Mesothelial cell of epicardium (in vitro differentiated cells): ENCODE data around the gene FAM221B. TPM values are rescaled to one million over a fixed set of nuclear protein-coding genes. Genes with fewer than 3 reads are reported as not detected.

Source experiments
- DNase-seq, 2 experiments: peaks; one replicate each; pipeline ENCODE4 v3.0.0; 2021; ENCODE audit warnings: low spot score in 2 of 2; ENCODE audit not compliant: unreplicated experiment in 2 of 2
- H3K27ac Mint-ChIP-seq: 2 replicates; pipeline ENCODE4 v1.8.0; 2021; ENCODE audit warnings: mixed read lengths
- H3K27me3 Mint-ChIP-seq: 2 replicates; pipeline ENCODE4 v1.8.0; 2021; ENCODE audit warnings: low read depth, mixed read lengths
- H3K36me3 Mint-ChIP-seq: 2 replicates; pipeline ENCODE4 v1.8.0; 2021; ENCODE audit warnings: mixed read lengths
- H3K4me1 Mint-ChIP-seq: 2 replicates; pipeline ENCODE4 v1.8.0; 2021; ENCODE audit warnings: mixed read lengths
- H3K4me3 Mint-ChIP-seq: 2 replicates; pipeline ENCODE4 v1.8.0; 2021; ENCODE audit warnings: mild to moderate bottlenecking, moderate library complexity, mixed read lengths
- H3K9me3 Mint-ChIP-seq: 2 replicates; pipeline ENCODE4 v1.8.0; 2021; ENCODE audit warnings: mixed read lengths
- total RNA-seq: library from RNA; stranded (reverse); gene quantifications from 3 replicates; pipeline ENCODE4 v1.2.1, GENCODE V29; 2021
- TF ChIP-seq, protein P1 (sequence below): fragments of 200-600 bp; sonication (generic); IDR thresholded peaks from one replicate; pipeline ENCODE4 v1.5.0; 2021; ENCODE audit warnings: antibody characterized with exemption; ENCODE audit not compliant: unreplicated experiment

The FAM221B gene
- total RNA-seq, 1 donor from 2014 or later, result 0.07 TPM

DNA sequence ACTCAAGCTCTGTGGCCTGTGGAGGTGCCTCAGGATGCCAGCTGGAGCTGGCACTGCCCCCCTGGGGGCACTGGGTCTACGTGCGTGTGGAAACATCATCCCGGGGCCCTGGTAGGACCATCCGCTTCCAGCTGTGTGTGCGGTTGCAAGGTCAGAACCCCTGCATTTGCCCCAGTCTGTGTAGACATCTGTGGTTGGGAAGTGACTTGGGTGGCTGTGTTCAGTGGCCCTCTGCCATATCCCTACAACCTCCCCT lies 13.0 kb upstream of the FAM221B start:
- Mint-ChIP-seq H3K4me1 (peaks cover 17% of the 10 kb centered on the region), H3K27ac (no peak overlapping the region), H3K9me3 (no peaks in the 10 kb centered on the region), H3K27me3 (no peaks in the 10 kb centered on the region), H3K4me3 (no peak overlapping the region), H3K36me3 (peaks cover 4% of the 10 kb centered on the region)
- TF ChIP-seq, protein P1, sequence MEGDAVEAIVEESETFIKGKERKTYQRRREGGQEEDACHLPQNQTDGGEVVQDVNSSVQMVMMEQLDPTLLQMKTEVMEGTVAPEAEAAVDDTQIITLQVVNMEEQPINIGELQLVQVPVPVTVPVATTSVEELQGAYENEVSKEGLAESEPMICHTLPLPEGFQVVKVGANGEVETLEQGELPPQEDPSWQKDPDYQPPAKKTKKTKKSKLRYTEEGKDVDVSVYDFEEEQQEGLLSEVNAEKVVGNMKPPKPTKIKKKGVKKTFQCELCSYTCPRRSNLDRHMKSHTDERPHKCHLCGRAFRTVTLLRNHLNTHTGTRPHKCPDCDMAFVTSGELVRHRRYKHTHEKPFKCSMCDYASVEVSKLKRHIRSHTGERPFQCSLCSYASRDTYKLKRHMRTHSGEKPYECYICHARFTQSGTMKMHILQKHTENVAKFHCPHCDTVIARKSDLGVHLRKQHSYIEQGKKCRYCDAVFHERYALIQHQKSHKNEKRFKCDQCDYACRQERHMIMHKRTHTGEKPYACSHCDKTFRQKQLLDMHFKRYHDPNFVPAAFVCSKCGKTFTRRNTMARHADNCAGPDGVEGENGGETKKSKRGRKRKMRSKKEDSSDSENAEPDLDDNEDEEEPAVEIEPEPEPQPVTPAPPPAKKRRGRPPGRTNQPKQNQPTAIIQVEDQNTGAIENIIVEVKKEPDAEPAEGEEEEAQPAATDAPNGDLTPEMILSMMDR, result no peak
- no peak for DNase-seq

DNA sequence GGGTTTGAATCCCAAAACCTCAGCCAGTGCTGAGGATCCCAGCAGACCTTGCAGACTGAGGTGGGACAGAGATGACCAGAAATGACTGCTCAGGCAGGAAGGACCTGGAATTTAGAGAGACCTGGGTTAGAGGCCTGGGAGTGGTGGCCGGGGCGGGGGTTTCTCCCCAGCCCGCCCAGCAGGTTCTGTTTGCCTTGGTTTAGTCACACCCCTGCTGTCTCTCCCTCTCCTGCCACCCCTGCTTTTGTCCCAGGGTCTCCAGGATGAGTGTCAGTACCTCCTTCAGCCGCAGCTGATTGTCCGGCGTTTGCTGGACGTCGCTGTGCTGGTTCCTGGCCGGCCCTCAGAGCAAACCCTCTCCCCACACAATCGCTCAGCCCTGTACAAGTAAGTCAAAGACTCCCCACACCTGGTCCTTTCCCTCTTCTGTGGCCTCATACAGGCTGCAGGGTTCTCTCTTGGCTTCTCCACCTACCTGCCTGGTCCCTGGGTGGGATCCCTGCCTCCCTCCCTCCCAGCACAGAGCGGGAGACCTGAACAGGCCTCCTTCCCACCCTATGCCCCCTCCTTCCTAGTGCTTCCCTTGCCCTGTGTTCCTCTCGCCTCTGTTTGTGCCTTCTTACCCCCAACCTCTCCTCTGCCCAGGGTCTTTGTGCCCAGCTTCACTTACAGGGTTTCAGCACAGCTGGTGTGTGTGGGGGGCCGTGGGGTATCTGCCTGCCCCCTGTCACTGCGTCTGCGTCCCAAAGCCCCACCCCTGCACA lies 12.5 kb upstream of the FAM221B start:
- Mint-ChIP-seq H3K27ac (no peak overlapping the region), H3K36me3 (peaks cover 4% of the 10 kb centered on the region), H3K4me1 (peaks cover 16% of the 10 kb centered on the region), H3K9me3 (no peaks in the 10 kb centered on the region), H3K27me3 (no peaks in the 10 kb centered on the region), H3K4me3 (no peak overlapping the region)
- DNase-seq, result no peak
- TF ChIP-seq, protein P1, result no peak

DNA sequence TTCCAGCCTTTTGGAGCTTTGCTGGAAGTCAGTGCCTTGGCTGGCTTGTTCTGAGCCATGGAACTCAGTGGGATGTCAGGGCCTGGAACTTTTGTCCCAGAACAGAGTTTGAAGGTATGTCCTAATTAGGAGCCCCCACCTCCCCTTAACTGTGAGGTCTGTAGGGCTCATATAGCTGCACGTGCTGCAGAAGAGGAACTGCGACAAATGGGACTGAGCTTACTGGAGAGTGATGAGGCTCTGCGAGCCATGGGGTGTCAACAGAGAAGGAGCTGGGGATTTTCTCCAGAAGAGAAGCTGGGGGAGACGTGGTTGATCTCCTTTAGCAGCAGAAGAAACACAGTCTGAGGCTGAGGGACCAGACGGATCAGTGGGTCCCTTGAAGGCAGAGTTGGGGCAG lies 11.4 kb upstream of the FAM221B start:
- peaks cover 4% of the 10 kb centered on the region for H3K36me3 Mint-ChIP-seq
- no peak overlapping the region for H3K27ac Mint-ChIP-seq
- peaks cover 6% of the 10 kb centered on the region for H3K4me1 Mint-ChIP-seq
- TF ChIP-seq, protein P1, result no peak
- no peak overlapping the region for H3K4me3 Mint-ChIP-seq
- DNase-seq, result no peak
- no peaks in the 10 kb centered on the region for H3K27me3 Mint-ChIP-seq
- H3K9me3 Mint-ChIP-seq, result no peaks in the 10 kb centered on the region

DNA sequence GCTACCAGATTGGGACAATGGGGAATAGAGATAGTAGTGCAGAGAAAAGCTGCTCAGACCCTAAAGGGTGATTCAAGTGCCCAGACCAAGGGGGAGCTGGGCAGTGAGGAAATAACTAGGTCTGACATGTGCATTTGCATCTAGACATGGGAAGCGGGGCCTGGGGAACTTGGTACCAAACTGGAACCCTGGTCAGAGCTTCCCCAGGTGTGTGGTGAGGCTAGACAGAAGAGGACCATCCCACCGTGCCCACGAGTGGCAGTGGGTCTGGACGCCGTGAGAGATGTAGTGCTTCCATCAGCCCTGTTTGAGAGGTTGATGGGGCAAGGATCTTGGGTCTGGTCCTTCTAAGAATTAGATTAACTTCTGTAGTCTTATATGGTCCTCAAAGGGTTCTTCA lies 8.1 kb upstream of the FAM221B start:
- Mint-ChIP-seq H3K27me3 (no peaks in the 10 kb centered on the region), H3K36me3 (no peaks in the 10 kb centered on the region), H3K9me3 (no peaks in the 10 kb centered on the region), H3K4me1 (peaks cover 16% of the 10 kb centered on the region), H3K27ac (no peak overlapping the region), H3K4me3 (no peak overlapping the region)
- TF ChIP-seq, protein P1, result no peak
- DNase-seq, result no peak

DNA sequence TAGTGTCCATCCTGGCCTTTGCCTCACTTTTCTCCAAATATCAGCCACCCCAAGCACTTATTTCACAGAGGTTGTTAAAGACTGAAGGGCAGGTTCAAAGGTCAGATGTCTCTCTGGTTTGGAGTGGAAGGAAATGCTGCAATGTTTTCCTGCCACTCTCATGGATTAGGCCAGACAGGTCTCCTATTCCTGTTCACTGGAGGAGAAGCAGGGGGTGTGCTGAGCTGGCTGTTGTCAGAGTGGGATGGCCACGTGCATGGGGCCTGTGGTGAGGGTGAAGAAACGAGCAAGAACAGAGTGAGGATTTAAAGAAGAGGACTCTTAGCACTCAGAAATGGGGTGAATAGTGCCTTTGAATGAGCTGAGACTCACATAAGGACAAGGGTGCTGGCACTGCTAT lies 7.2 kb upstream of the FAM221B start:
- no peaks in the 10 kb centered on the region for H3K27me3 Mint-ChIP-seq
- H3K36me3 Mint-ChIP-seq, result no peaks in the 10 kb centered on the region
- peaks cover 24% of the 10 kb centered on the region for H3K4me1 Mint-ChIP-seq
- no peaks in the 10 kb centered on the region for H3K9me3 Mint-ChIP-seq
- no peak overlapping the region for H3K4me3 Mint-ChIP-seq
- H3K27ac Mint-ChIP-seq, result no peak overlapping the region
- TF ChIP-seq, protein P1, result no peak
- DNase-seq, result no peak

DNA sequence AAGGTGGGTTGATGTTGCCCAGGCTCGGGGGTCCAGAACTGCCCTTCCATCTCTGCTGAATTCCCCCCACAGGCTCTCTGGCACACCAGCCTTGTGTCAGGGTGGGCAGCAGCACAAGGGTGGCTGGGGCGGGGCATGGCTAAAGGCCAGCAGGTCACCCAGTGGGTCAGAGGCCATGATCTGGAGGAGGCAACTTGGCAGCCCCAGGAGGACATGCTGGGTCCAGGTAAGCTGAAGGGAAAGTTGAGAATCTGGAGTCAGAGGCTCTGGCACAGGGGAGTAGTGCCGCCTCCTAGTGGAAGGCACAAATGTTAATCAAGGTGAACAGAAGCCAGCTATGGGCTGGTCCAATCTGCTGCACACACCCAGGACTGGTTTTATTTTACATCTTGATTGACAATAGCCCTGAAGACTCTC lies 6.7 kb upstream of the FAM221B start:
- Mint-ChIP-seq H3K9me3 (no peaks in the 10 kb centered on the region), H3K4me1 (peaks cover 30% of the 10 kb centered on the region), H3K4me3 (no peak overlapping the region), H3K36me3 (no peaks in the 10 kb centered on the region), H3K27me3 (no peaks in the 10 kb centered on the region), H3K27ac (no peak overlapping the region)
- DNase-seq, result no peak
- TF ChIP-seq, protein P1, result no peak
